Measurements from ENCODE around the gene BCAR1.
"Not testable (repeated sequence)": the region's sequence is repeated elsewhere in the genome, so short reads cannot be mapped to it uniquely, and the experiment has no call there.

BCAR1 gene

DNA sequence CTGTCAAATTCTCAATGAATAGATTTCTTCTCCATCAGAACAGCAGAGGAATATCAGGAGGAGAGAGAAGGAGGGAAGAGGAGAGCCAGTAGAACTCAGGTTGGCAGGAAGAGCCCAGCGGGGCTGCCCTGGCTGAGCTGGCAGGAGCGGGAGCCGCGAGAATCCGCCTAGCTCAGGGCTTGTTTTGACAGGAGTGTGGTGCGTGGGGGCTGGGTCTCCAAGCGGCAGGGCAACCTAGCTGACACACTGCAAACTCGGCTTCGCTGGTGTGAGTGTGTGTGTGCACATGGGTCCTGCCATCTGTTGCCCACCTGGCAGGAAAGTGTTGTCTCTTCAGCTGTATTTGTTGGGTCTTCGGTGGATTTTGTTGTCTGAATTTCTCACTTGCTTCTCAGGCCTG, 27.9 kb upstream of the BCAR1 start:
- Histone ChIP-seq H3K27me3 (ENCODE audit: insufficient read depth, low read length) (no peaks in the 10 kb centered on the region), H2AFZ (ENCODE audit: insufficient read depth, low read length, poor library complexity) (no peak overlapping the region), H2BK5ac (ENCODE audit: low read depth, low read length, poor library complexity) (no peak overlapping the region), H3K4ac (ENCODE audit: low read depth, low read length) (no peak overlapping the region), H4K91ac (ENCODE audit: low read depth, low read length) (no peak overlapping the region), H3K79me2 (ENCODE audit: control insufficient read depth, insufficient read depth, low read length, poor library complexity) (no peaks in the 10 kb centered on the region), H3K9ac (ENCODE audit: low read length) (no peak overlapping the region), H3K79me1 (ENCODE audit: low read length) (peaks cover under 1% of the 10 kb centered on the region), H4K12ac (ENCODE audit: low read depth, low read length) (no peak overlapping the region), H2BK120ac (ENCODE audit: insufficient read depth, low read length, poor library complexity) (no peak overlapping the region), H3K14ac (ENCODE audit: low read length) (no peak overlapping the region), H3K9me3 (ENCODE audit: insufficient read depth, low read depth, low read length) (no peaks in the 10 kb centered on the region), H3K23ac (ENCODE audit: low read length) (no peak overlapping the region), H3K4me2 (ENCODE audit: low read length) (no peak overlapping the region), H3K36me3 (ENCODE audit: control insufficient read depth in 1 of 2, insufficient read depth in 2 of 2, low read length in 2 of 2) (no peaks in the 10 kb centered on the region), H2BK12ac (ENCODE audit: low read length) (peak overlapping the region; percentile 52), H3K27ac (ENCODE audit: low read depth, low read length) (no peak overlapping the region), H3K4me3 (ENCODE audit: low read depth, low read length) (no peak overlapping the region), H3K18ac (ENCODE audit: low read length) (no peak overlapping the region), H3K4me1 (ENCODE audit: control insufficient read depth in 1 of 2, insufficient read depth in 2 of 2, low read length in 2 of 2) (peaks cover 0 to 2% of the 10 kb centered on the region in 2 experiments), H2AK5ac (ENCODE audit: low read length) (no peak overlapping the region), H4K8ac (ENCODE audit: low read depth, low read length) (no peak overlapping the region)
- no CpG with 5 or more reads among the region's 10 CpGs for WGBS (ENCODE audit: extremely low coverage, insufficient coverage, insufficient read length)
- DNase-seq: no peak

GRCh38 chr16:75273054-75273925, 21.9 kb upstream of the BCAR1 start:
- Histone ChIP-seq H3K79me1 (ENCODE audit: low read length) (peaks cover 18% of the 10 kb centered on the region), H3K4me1 (ENCODE audit: control insufficient read depth in 1 of 2, insufficient read depth in 2 of 2, low read length in 2 of 2) (peaks cover 16 to 17% of the 10 kb centered on the region in 2 experiments), H4K12ac (ENCODE audit: low read depth, low read length) (no peak overlapping the region), H3K27me3 (ENCODE audit: insufficient read depth, low read length) (no peaks in the 10 kb centered on the region), H3K79me2 (ENCODE audit: control insufficient read depth, insufficient read depth, low read length, poor library complexity) (no peaks in the 10 kb centered on the region), H3K9me3 (ENCODE audit: insufficient read depth, low read depth, low read length) (no peaks in the 10 kb centered on the region), H4K91ac (ENCODE audit: low read depth, low read length) (peak overlapping the region; percentile 58), H3K23ac (ENCODE audit: low read length) (no peak overlapping the region), H2AFZ (ENCODE audit: insufficient read depth, low read length, poor library complexity) (no peak overlapping the region), H3K36me3 (ENCODE audit: control insufficient read depth in 1 of 2, insufficient read depth in 2 of 2, low read length in 2 of 2) (no peaks in the 10 kb centered on the region), H2AK5ac (ENCODE audit: low read length) (no peak overlapping the region), H4K8ac (ENCODE audit: low read depth, low read length) (peak overlapping the region; percentile 37), H3K4me3 (ENCODE audit: low read depth, low read length) (no peak overlapping the region), H3K14ac (ENCODE audit: low read length) (peak overlapping the region; percentile 57), H3K9ac (ENCODE audit: low read length) (no peak overlapping the region), H2BK12ac (ENCODE audit: low read length) (peak overlapping the region; percentile 82), H3K4me2 (ENCODE audit: low read length) (peak overlapping the region; percentile 33), H3K27ac (ENCODE audit: low read depth, low read length) (peak overlapping the region; percentile 71), H2BK120ac (ENCODE audit: insufficient read depth, low read length, poor library complexity) (peak overlapping the region; percentile 62), H2BK5ac (ENCODE audit: low read depth, low read length, poor library complexity) (peak overlapping the region; percentile 83), H3K4ac (ENCODE audit: low read depth, low read length) (peak overlapping the region; percentile 4), H3K18ac (ENCODE audit: low read length) (peak overlapping the region; percentile 25)
- WGBS (ENCODE audit: extremely low coverage, insufficient coverage, insufficient read length): no CpG with 5 or more reads among the region's 23 CpGs
- peak in 1 of 2 donors; percentile 31 for DNase-seq

DNA sequence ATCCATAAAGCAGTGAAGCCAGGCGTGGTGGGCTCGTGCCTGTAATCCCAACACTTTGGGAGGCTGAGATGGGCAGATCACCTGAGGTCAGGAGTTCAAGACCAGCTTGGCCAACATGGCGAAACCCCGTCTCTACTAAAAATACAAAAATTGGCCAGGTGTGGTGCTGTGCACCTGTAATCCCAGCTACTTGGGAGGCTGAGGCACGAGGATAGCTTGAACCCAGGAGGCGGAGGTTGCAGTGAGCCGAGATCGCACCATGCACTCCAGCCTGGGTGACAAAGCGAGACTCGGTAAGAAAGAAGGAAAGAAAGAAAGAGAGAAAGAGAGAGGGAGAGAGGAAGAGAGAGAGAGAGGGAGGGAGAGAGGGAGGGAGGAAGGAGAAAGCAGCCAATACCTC, 21.2 kb upstream of the BCAR1 start:
- not testable (repeated sequence) for H2AFZ ChIP-seq (ENCODE audit: insufficient read depth, low read length, poor library complexity); H3K27me3 ChIP-seq (ENCODE audit: insufficient read depth, low read length); H3K79me2 ChIP-seq (ENCODE audit: control insufficient read depth, insufficient read depth, low read length, poor library complexity); H3K4me3 ChIP-seq (ENCODE audit: low read depth, low read length); H3K36me3 ChIP-seq (ENCODE audit: control insufficient read depth in 1 of 2, insufficient read depth in 2 of 2, low read length in 2 of 2); H3K9me3 ChIP-seq (ENCODE audit: insufficient read depth, low read depth, low read length); DNase-seq; H3K23ac ChIP-seq (ENCODE audit: low read length); H4K12ac ChIP-seq (ENCODE audit: low read depth, low read length); H3K9ac ChIP-seq (ENCODE audit: low read length)
- H2BK12ac ChIP-seq (ENCODE audit: low read length): peak overlapping the region; percentile 51
- H2BK120ac ChIP-seq (ENCODE audit: insufficient read depth, low read length, poor library complexity): peak overlapping the region; percentile 62
- no CpG with 5 or more reads among the region's 10 CpGs for WGBS (ENCODE audit: extremely low coverage, insufficient coverage, insufficient read length)
- H3K4me1 ChIP-seq (ENCODE audit: control insufficient read depth in 1 of 2, insufficient read depth in 2 of 2, low read length in 2 of 2): peaks cover 23 to 24% of the 10 kb centered on the region in 2 experiments
- H3K14ac ChIP-seq (ENCODE audit: low read length): peak overlapping the region; percentile 57
- peak overlapping the region; percentile 25 for H3K18ac ChIP-seq (ENCODE audit: low read length)
- peak overlapping the region; percentile 71 for H3K27ac ChIP-seq (ENCODE audit: low read depth, low read length)
- peak overlapping the region; percentile 37 for H4K8ac ChIP-seq (ENCODE audit: low read depth, low read length)
- H3K4ac ChIP-seq (ENCODE audit: low read depth, low read length): peak overlapping the region; percentile 4
- peaks cover 21% of the 10 kb centered on the region for H3K79me1 ChIP-seq (ENCODE audit: low read length)
- peak overlapping the region; percentile 50 for H2AK5ac ChIP-seq (ENCODE audit: low read length)
- peak overlapping the region; percentile 65 for H4K91ac ChIP-seq (ENCODE audit: low read depth, low read length)
- H3K4me2 ChIP-seq (ENCODE audit: low read length): peak overlapping the region; percentile 13
- H2BK5ac ChIP-seq (ENCODE audit: low read depth, low read length, poor library complexity): peak overlapping the region; percentile 49

- H3K18ac ChIP-seq (ENCODE audit: low read length): peak overlapping the region; percentile 20
- peaks cover 21% of the 10 kb centered on the region for H3K79me1 ChIP-seq (ENCODE audit: low read length)
- H3K14ac ChIP-seq (ENCODE audit: low read length): peak overlapping the region; percentile 26
- no peaks in the 10 kb centered on the region for H3K36me3 ChIP-seq (ENCODE audit: control insufficient read depth in 1 of 2, insufficient read depth in 2 of 2, low read length in 2 of 2)
- peaks cover 24 to 26% of the 10 kb centered on the region in 2 experiments for H3K4me1 ChIP-seq (ENCODE audit: control insufficient read depth in 1 of 2, insufficient read depth in 2 of 2, low read length in 2 of 2)
- H3K23ac ChIP-seq (ENCODE audit: low read length): no peak overlapping the region
- H4K91ac ChIP-seq (ENCODE audit: low read depth, low read length): peak overlapping the region; percentile 65
- peak overlapping the region; percentile 51 for H2BK12ac ChIP-seq (ENCODE audit: low read length)
- no peak overlapping the region for H2AK5ac ChIP-seq (ENCODE audit: low read length)
- DNase-seq: peak; percentile 62 to 73
- no peak overlapping the region for H3K9ac ChIP-seq (ENCODE audit: low read length)
- peak overlapping the region; percentile 71 for H3K27ac ChIP-seq (ENCODE audit: low read depth, low read length)
- peak overlapping the region; percentile 13 for H3K4me2 ChIP-seq (ENCODE audit: low read length)
- peak overlapping the region; percentile 44 for H2BK120ac ChIP-seq (ENCODE audit: insufficient read depth, low read length, poor library complexity)
- H2AFZ ChIP-seq (ENCODE audit: insufficient read depth, low read length, poor library complexity): no peak overlapping the region
- H3K27me3 ChIP-seq (ENCODE audit: insufficient read depth, low read length): no peaks in the 10 kb centered on the region
- H2BK5ac ChIP-seq (ENCODE audit: low read depth, low read length, poor library complexity): peak overlapping the region; percentile 49
- H4K8ac ChIP-seq (ENCODE audit: low read depth, low read length): peak overlapping the region; percentile 14
- H3K4me3 ChIP-seq (ENCODE audit: low read depth, low read length): no peak overlapping the region
- no peak overlapping the region for H4K12ac ChIP-seq (ENCODE audit: low read depth, low read length)
- H3K4ac ChIP-seq (ENCODE audit: low read depth, low read length): no peak overlapping the region
- no peaks in the 10 kb centered on the region for H3K9me3 ChIP-seq (ENCODE audit: insufficient read depth, low read depth, low read length)
- WGBS (ENCODE audit: extremely low coverage, insufficient coverage, insufficient read length): no CpG with 5 or more reads among the region's 12 CpGs
- H3K79me2 ChIP-seq (ENCODE audit: control insufficient read depth, insufficient read depth, low read length, poor library complexity): no peaks in the 10 kb centered on the region
Measured at GRCh38 chr16:75272097-75272551, 20.7 kb upstream of the BCAR1 start.
